H1 (cell line): ENCODE data around the gene EXOSC7. TPM values are rescaled to one million over a fixed set of nuclear protein-coding genes. Genes with fewer than 3 reads are reported as not detected.

Experiments
- CTCF ChIA-PET: fragments of 300-600 bp; sonication (Branson Sonifier 250); formaldehyde crosslinking; loops from one replicate; lab custom pipeline; 2021; ENCODE audit not compliant: partially characterized antibody; lab: Charles Lee
- POLR2A ChIA-PET: fragments of 300-600 bp; sonication (Branson Sonifier 250); formaldehyde crosslinking; loops from one replicate; lab custom pipeline; 2021; ENCODE audit warnings: inconsistent platforms; ENCODE audit not compliant: partially characterized antibody; lab: Charles Lee
- DNase-seq, 2 experiments: peaks; one replicate each; pipeline versions ENCODE4 v3.0.0 to v3.0.0-alpha.2; 2010 to 2022; ENCODE audit warnings: low spot score in 2 of 2, low read depth in 1 of 2, mixed read lengths in 1 of 2
- FAIRE-seq: peaks from 2 replicates; lab custom pipeline; 2011; peaks lifted over from hg19 to GRCh38; lab: Jason Lieb, UNC
- H2AFZ ChIP-seq: 2 replicates; pipeline ENCODE4 v1.8.1; 2012; ENCODE audit warnings: low read length, inconsistent platforms
- H2AK5ac ChIP-seq: 2 replicates; pipeline ENCODE4 v1.6.1; 2013; ENCODE audit warnings: low read depth, low read length
- H2BK120ac ChIP-seq: replicated peaks from 2 replicates; pipeline ENCODE3; 2013; ENCODE audit warnings: low read depth, low read length, inconsistent platforms
- H2BK12ac ChIP-seq: 2 replicates; pipeline ENCODE4 v1.6.1; 2013; ENCODE audit warnings: low read depth, low read length
- H2BK15ac ChIP-seq: 2 replicates; pipeline ENCODE4 v1.6.1; 2013; ENCODE audit warnings: low read length
- H2BK20ac ChIP-seq: 2 replicates; pipeline ENCODE4 v1.6.1; 2013; ENCODE audit warnings: low read length
- H2BK5ac ChIP-seq: 2 replicates; pipeline ENCODE4 v1.6.1; 2013; ENCODE audit warnings: low read depth, low read length
- H3K14ac ChIP-seq: 2 replicates; pipeline ENCODE4 v1.6.1; 2013; ENCODE audit warnings: inconsistent platforms; ENCODE audit not compliant: insufficient read length
- H3K18ac ChIP-seq: 2 replicates; pipeline ENCODE4 v1.6.1; 2013; ENCODE audit warnings: low read length; ENCODE audit errors: extremely low read depth
- H3K23ac ChIP-seq: 2 replicates; pipeline ENCODE4 v1.6.1; 2013; ENCODE audit warnings: inconsistent platforms; ENCODE audit not compliant: insufficient read length
- H3K23me2 ChIP-seq: 2 replicates; pipeline ENCODE4 v1.6.1; 2013; ENCODE audit warnings: low read depth, low read length
- H3K27ac ChIP-seq: 2 replicates; pipeline ENCODE4 v1.6.1; 2011; ENCODE audit warnings: low read depth, low read length, inconsistent platforms
- H3K27me3 ChIP-seq, 4 experiments: replicated peaks in 1 of 4; 1 replicate in 1 of 4; 2 replicates in 3 of 4; pipeline versions ENCODE4 v1.6.1 to v1.8.1; 2011 to 2013; ENCODE audit warnings: low read length in 3 of 4, mild to moderate bottlenecking in 3 of 4, inconsistent platforms in 2 of 4, mixed read lengths in 2 of 4, moderate library complexity in 1 of 4; ENCODE audit not compliant: control insufficient read depth in 3 of 4, insufficient read depth in 3 of 4; ENCODE audit errors: extremely low read depth in 1 of 4
- H3K36me3 ChIP-seq, 4 experiments: 2 replicates each; pipeline versions ENCODE4 v1.6.1 to v1.8.1; 2011 to 2013; ENCODE audit warnings: mild to moderate bottlenecking in 4 of 4, low read length in 3 of 4, moderate library complexity in 2 of 4, control low read depth in 1 of 4, inconsistent platforms in 1 of 4; ENCODE audit not compliant: insufficient read depth in 4 of 4, control insufficient read depth in 2 of 4
- H3K4ac ChIP-seq: replicated peaks from 2 replicates; pipeline ENCODE3; 2013; ENCODE audit warnings: low read length, low read depth, mixed read lengths, inconsistent platforms; ENCODE audit not compliant: insufficient read length
- H3K4me1 ChIP-seq, 4 experiments: replicated peaks in 1 of 4; 1 replicate in 1 of 4; 2 replicates in 3 of 4; pipeline versions ENCODE4 v1.6.1 to v1.8.1; 2011 to 2013; ENCODE audit warnings: low read length in 3 of 4, inconsistent platforms in 2 of 4, mixed read lengths in 1 of 4; ENCODE audit not compliant: insufficient read depth in 4 of 4, control insufficient read depth in 3 of 4
- H3K4me2 ChIP-seq, 2 experiments: 2 replicates each; pipeline versions ENCODE4 v1.6.1 to v1.8.1; 2011 to 2013; ENCODE audit warnings: low read depth in 2 of 2, low read length in 2 of 2, control low read depth in 1 of 2, inconsistent platforms in 1 of 2, mild to moderate bottlenecking in 1 of 2; ENCODE audit not compliant: insufficient read depth in 1 of 2
- H3K4me3 ChIP-seq, 4 experiments: fragments of 200-600, 300-600 bp in 1 of 4; sonication (generic), shearing (Covaris generic), sonication (Bioruptor Twin) in 1 of 4; 2 replicates each; pipeline versions ENCODE4 v1.5.1 to v1.8.1; 2011 to 2016; ENCODE audit warnings: low read length in 4 of 4, low read depth in 3 of 4, control low read depth in 2 of 4, inconsistent platforms in 2 of 4, mild to moderate bottlenecking in 2 of 4, mixed read lengths in 1 of 4, moderate library complexity in 1 of 4; ENCODE audit not compliant: insufficient read depth in 2 of 4; ENCODE audit errors: extremely low read depth in 1 of 4
- H3K56ac ChIP-seq: replicated peaks from 2 replicates; pipeline ENCODE3; 2013; ENCODE audit warnings: low read depth, mild to moderate bottlenecking, mixed read lengths, low read length, inconsistent platforms; ENCODE audit not compliant: insufficient read length
- H3K79me1 ChIP-seq: 2 replicates; pipeline ENCODE4 v1.6.1; 2013; ENCODE audit warnings: low read depth, low read length, control low read depth
- H3K79me2 ChIP-seq, 2 experiments: 2 replicates each; pipeline versions ENCODE4 v1.6.1 to v1.8.1; 2012 to 2013; ENCODE audit warnings: low read length in 2 of 2, mild to moderate bottlenecking in 2 of 2, inconsistent platforms in 1 of 2; ENCODE audit not compliant: insufficient read depth in 2 of 2, control insufficient read depth in 1 of 2
- H3K9ac ChIP-seq, 4 experiments: replicated peaks in 1 of 4; 1 replicate in 1 of 4; 2 replicates in 3 of 4; pipeline versions ENCODE4 v1.6.1 to v1.8.1; 2011 to 2013; ENCODE audit warnings: low read depth in 3 of 4, low read length in 3 of 4, control low read depth in 2 of 4, mild to moderate bottlenecking in 2 of 4, moderate library complexity in 2 of 4, inconsistent platforms in 1 of 4; ENCODE audit errors: extremely low read depth in 1 of 4
- H3K9me3 ChIP-seq, 2 experiments: 2 replicates each; pipeline versions ENCODE4 v1.6.1 to v1.8.1; 2012 to 2013; ENCODE audit warnings: mild to moderate bottlenecking in 2 of 2, moderate library complexity in 2 of 2, control low read depth in 1 of 2, inconsistent platforms in 1 of 2, low read depth in 1 of 2, low read length in 1 of 2, mixed read lengths in 1 of 2; ENCODE audit not compliant: insufficient read depth in 2 of 2
- H4K20me1 ChIP-seq, 2 experiments: replicated peaks in 1 of 2; 2 replicates each; pipeline versions ENCODE3 to v1.8.1; 2011 to 2013; ENCODE audit warnings: inconsistent platforms in 2 of 2, low read length in 2 of 2, mild to moderate bottlenecking in 1 of 2; ENCODE audit not compliant: insufficient read depth in 2 of 2, control insufficient read depth in 1 of 2
- H4K5ac ChIP-seq: 2 replicates; pipeline ENCODE4 v1.6.1; 2013; ENCODE audit warnings: low read length, low read depth, mixed read lengths, inconsistent platforms; ENCODE audit not compliant: insufficient read length
- H4K8ac ChIP-seq: 2 replicates; pipeline ENCODE4 v1.8.0; 2013; ENCODE audit warnings: mild to moderate bottlenecking, moderate library complexity, low read length, inconsistent platforms; ENCODE audit not compliant: insufficient read depth; ENCODE audit errors: extremely low read depth
- H4K91ac ChIP-seq: replicated peaks from 2 replicates; pipeline ENCODE3; 2013; ENCODE audit warnings: low read length, mixed read lengths, inconsistent platforms; ENCODE audit not compliant: insufficient read length
- CHD2 ChIP-seq: IDR thresholded peaks from 2 replicates; pipeline ENCODE4 v1.6.1; 2012; ENCODE audit warnings: low read length, improper control_type of control experiment
- E2F6 ChIP-seq: IDR thresholded peaks from 2 replicates; pipeline ENCODE4 v1.6.1; 2012; ENCODE audit warnings: inconsistent platforms
- HDAC6 ChIP-seq: IDR thresholded peaks from one replicate; pipeline ENCODE4 v1.7.1; 2012; ENCODE audit warnings: low read depth, mild to moderate bottlenecking, inconsistent platforms, low read length, moderate library complexity
- SIRT6 ChIP-seq: IDR thresholded peaks from one replicate; pipeline ENCODE4 v1.7.1; 2012; ENCODE audit warnings: low read length, inconsistent platforms
- SP2 ChIP-seq: IDR thresholded peaks from 2 replicates; pipeline ENCODE4 v1.6.1; 2012; ENCODE audit warnings: mild to moderate bottlenecking, low read length, inconsistent platforms
- TBP ChIP-seq: IDR thresholded peaks from 2 replicates; pipeline ENCODE4 v1.6.1; 2011; ENCODE audit warnings: low read depth, low read length, improper control_type of control experiment
- TCF12 ChIP-seq: IDR thresholded peaks from 2 replicates; pipeline ENCODE4 v1.6.1; 2011; ENCODE audit warnings: low read depth, mild to moderate bottlenecking, low read length
- WGBS, 2 experiments: shearing (Covaris generic) in 1 of 2; methylation state at CpG; one replicate each; pipeline versions ENCODE4 v1.1.6 to v1.1.7; 2013 to 2015; ENCODE audit warnings: low lambda C conversion rate in 2 of 2, mixed read lengths in 2 of 2, inconsistent platforms in 1 of 2, low coverage in 1 of 2, missing lambda C conversion rate in 1 of 2; ENCODE audit not compliant: insufficient replicate concordance in 2 of 2, insufficient coverage in 1 of 2, insufficient read length in 1 of 2; ENCODE audit errors: extremely low coverage in 1 of 2, missing lambda C conversion rate in 1 of 2; 5-methylcytosine and 5-hydroxymethylcytosine counted together
- polyA plus RNA-seq, 7 experiments: library from polyadenylated mRNA; depleted of rRNA in 3 of 7; stranded (reverse) in 5 of 7; unstranded in 2 of 7; fragments of >200 nt in 5 of 7; fragments of 200-250 nt in 2 of 7; gene quantifications; 1 replicate in 5 of 7; 2 replicates in 1 of 7; 4 replicates in 1 of 7; pipeline versions ENCODE4 v1.2.1 to v1.2.3, GENCODE V29; 2011 to 2013; ENCODE audit warnings: missing spikeins in 2 of 7, mixed read lengths in 2 of 7
- total RNA-seq: library from RNA; stranded (reverse); fragmentation: NEBNext Ultra II Directional; extraction: Animal tissue kit (Norgen Biotek cat#: 25700); gene quantifications from 2 replicates; pipeline ENCODE4 v1.2.1, GENCODE V29; 2021

The EXOSC7 gene
- total and polyA plus RNA-seq, 2 of the 8 experiments (the other 6 are each of a cell fraction or from before 2014, with no cell fraction given), result 92.7 to 94.5 TPM

- Histone ChIP-seq H3K18ac (no peak overlapping the region), H2BK15ac (no peak overlapping the region), H2BK20ac (no peak overlapping the region), H4K5ac (no peak overlapping the region), H3K36me3 (peaks cover 0 to 38% (median 17%) of the 10 kb centered on the region in 4 experiments; a peak in 6 of 8 replicates), H3K27ac (no peak overlapping the region), H3K79me2 (no peaks in the 10 kb centered on the region), H2AFZ (no peak overlapping the region), H3K23ac (no peak overlapping the region), H3K4me2 (no peak overlapping the region), H3K23me2 (no peaks in the 10 kb centered on the region), H3K9me3 (no peaks in the 10 kb centered on the region), H2BK12ac (no peak overlapping the region), H3K56ac (no peak overlapping the region), H3K14ac (no peak overlapping the region), H2BK120ac (no peak overlapping the region), H4K20me1 (peaks cover 0 to 2% of the 10 kb centered on the region in 2 experiments), H2AK5ac (no peak overlapping the region), H4K8ac (no peak overlapping the region), H3K4ac (no peak overlapping the region), H3K79me1 (peaks cover 2% of the 10 kb centered on the region; the same call in 1 of the 2 replicates), H3K9ac (no peak overlapping the region), H3K4me1 (no peaks in the 10 kb centered on the region), H3K27me3 (no peaks in the 10 kb centered on the region), H3K4me3 (no peak overlapping the region), H2BK5ac (no peak overlapping the region), H4K91ac (no peak overlapping the region)
- FAIRE-seq (no peak), DNase-seq (no peak)
- POLR2A ChIA-PET, result interaction anchor here (1.6 kb wide), 1 partner anchor 33 kb away, joined by 3 read pairs; the partner anchor contains the start of genes EXOSC7 and ZDHHC3
- WGBS, 2 experiments, result 88% methylated on average over 9 of the region's 9 CpGs; no CpG with 5 or more reads in 1 of the 2 experiments
- CTCF ChIA-PET, result interaction anchor here (1.0 to 5.5 kb wide), 3 partner anchors 24 to 30 kb away, joined by 3 to 28 read pairs (median 3); no protein-coding TSS in a partner anchor
- TF ChIP-seq E2F6 (no peak), HDAC6 (no peak), CHD2 (no peak), SIRT6 (no peak), SP2 (no peak), TBP (no peak), TCF12 (no peak)
These were observed 33.7 kb upstream of the EXOSC7 start for GRCh38 chr3:44942202-44942921.
